HG03378 (cell line): Measurements from ENCODE around the gene PGAP1.

ENCODE experiments used
- ATAC-seq: cut with Tn5 transposase; IDR thresholded peaks from one replicate; pipeline ENCODE4 v1.9.1; 2021; ENCODE audit warnings: mild to moderate bottlenecking, moderate library complexity; ENCODE audit not compliant: unreplicated experiment

Gene PGAP1, protein sequence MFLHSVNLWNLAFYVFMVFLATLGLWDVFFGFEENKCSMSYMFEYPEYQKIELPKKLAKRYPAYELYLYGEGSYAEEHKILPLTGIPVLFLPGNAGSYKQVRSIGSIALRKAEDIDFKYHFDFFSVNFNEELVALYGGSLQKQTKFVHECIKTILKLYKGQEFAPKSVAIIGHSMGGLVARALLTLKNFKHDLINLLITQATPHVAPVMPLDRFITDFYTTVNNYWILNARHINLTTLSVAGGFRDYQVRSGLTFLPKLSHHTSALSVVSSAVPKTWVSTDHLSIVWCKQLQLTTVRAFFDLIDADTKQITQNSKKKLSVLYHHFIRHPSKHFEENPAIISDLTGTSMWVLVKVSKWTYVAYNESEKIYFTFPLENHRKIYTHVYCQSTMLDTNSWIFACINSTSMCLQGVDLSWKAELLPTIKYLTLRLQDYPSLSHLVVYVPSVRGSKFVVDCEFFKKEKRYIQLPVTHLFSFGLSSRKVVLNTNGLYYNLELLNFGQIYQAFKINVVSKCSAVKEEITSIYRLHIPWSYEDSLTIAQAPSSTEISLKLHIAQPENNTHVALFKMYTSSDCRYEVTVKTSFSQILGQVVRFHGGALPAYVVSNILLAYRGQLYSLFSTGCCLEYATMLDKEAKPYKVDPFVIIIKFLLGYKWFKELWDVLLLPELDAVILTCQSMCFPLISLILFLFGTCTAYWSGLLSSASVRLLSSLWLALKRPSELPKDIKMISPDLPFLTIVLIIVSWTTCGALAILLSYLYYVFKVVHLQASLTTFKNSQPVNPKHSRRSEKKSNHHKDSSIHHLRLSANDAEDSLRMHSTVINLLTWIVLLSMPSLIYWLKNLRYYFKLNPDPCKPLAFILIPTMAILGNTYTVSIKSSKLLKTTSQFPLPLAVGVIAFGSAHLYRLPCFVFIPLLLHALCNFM

GRCh38 chr2:196926562-196927375 lies at the start of gene PGAP1:
Gene PGAP1, minus strand, starts transcription at chr2:196926707. Its CDS starts 91 bp downstream, at chr2:196926616.
- ATAC-seq, result peak; percentile 59

DNA sequence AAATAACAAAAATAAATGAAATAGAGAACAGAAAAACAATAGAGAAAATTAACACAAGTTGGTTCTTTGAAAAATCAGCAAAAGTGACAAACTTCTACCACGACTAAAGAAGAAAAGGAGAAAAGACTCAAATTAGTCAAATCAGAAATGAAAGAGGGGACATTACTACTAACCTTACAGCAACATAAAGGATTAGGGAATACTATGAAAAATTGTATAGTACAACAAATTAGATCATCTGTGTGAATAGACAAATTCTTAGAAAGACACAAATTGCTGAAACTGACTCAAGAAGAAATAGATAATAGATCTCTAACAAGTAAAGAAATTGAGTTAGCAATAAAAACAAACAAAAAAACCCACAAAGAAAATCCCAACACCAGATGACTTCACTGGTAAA lies 48.5 kb upstream of the PGAP1 start:
- no peak for ATAC-seq

- no peak for ATAC-seq
Measured at GRCh38 chr2:196971574-196972279, 45.2 kb upstream of the PGAP1 start.

- ATAC-seq, result no peak
Measured at GRCh38 chr2:196970099-196970498, 43.6 kb upstream of the PGAP1 start.

- ATAC-seq, result no peak
Measured at GRCh38 chr2:196968516-196968915, 42.0 kb upstream of the PGAP1 start.

GRCh38 chr2:196967775-196968174 lies 41.3 kb upstream of the PGAP1 start:
- no peak for ATAC-seq

DNA sequence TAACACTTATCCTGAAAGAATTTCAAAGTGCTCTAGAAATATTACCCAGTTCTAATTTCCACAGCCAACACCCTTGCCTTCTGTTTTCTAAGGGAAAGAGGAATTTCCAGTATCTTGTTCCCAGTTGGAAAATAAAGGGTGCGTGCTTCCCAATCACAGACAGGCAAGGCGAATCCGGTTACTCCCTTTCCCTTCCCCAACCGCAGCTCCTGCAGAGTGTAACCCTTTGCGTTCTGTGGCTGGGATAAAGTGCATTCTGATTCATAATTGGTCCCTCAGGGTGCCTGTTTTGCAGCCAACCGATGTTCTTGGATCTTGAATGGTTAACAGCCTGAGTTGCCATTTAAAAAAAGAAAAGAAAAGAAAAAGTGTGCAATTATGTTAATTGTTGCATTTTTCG lies 40.6 kb upstream of the PGAP1 start:
- no peak for ATAC-seq

- ATAC-seq, result no peak
Measured at GRCh38 chr2:196966061-196966460, 39.6 kb upstream of the PGAP1 start.

DNA sequence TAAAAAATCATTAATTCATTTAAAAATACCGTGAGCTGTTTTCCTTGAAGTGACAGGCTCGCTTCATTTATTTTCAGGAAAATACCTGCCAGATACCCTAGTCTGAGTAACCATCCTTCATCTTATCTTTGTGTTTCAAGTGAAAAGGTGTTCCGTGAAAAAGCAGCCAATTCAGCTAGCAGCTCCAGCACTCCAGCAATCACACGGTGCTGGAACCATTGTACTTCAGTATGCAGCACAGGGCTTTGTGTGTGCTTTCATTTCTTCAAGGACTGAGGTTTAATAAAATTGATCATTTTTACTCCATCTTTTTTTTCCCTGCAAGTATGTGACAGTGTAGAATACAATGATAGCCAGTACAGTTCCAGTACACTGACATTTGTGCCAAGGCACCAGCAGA lies 39.1 kb upstream of the PGAP1 start:
- no peak for ATAC-seq

GRCh38 chr2:196963961-196964360 lies 37.5 kb upstream of the PGAP1 start:
- ATAC-seq, result no peak

GRCh38 chr2:196963043-196963442 lies 36.5 kb upstream of the PGAP1 start:
- no peak for ATAC-seq

GRCh38 chr2:196962325-196962724 lies 35.8 kb upstream of the PGAP1 start:
- ATAC-seq, result no peak

- peak; percentile 97 for ATAC-seq
Measured at GRCh38 chr2:196961889-196962288, 35.4 kb upstream of the PGAP1 start.

DNA sequence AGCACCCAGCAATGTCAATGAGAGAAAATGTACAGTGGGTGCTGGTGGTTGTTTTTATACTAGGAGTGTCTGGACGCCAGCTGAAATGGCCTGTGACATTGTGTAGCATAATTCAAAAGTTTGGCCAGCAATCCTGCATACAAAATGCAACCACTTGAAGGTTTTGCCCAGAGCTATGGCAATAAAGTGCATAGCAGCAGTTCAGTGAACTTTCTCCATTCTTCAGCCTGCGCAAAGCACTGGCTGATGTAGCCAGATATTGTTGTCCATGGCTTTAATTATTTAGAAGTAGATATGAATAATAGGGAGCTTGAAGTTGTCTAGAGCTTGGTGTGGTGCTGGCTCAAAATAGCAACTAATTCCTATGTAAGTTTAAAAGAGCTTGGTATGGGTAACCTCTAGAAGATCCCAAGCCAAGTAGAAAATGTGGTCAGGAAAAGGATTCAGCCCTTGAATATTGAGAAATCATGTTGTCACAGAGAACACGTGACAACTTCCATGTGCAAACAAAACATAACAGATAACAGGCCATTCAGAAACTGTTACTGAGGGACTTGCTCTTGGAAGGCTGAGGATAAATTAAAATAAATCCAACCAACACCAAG lies 33.3 kb upstream of the PGAP1 start:
- no peak for ATAC-seq

DNA sequence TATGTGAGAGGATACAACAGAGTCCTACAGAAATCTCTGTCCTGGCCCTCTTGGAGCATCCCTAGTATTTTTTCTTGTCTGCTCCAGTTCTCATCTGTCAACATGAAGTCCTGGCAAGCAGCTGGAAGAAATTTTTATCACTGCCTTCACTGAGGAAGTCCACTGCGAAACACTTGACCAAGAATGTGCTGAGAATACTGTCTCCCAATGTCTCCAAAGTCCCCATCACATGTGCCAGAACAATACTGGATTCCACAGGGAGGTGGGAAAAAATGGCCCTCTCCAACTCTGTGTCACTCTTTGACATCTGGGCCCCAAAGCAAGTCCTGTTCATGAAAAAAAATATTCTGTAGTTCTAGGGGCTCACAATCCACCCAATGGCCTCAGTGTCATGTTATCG lies 32.8 kb upstream of the PGAP1 start:
- ATAC-seq, result no peak

GRCh38 chr2:196957881-196958525 lies 31.5 kb upstream of the PGAP1 start:
- ATAC-seq, result no peak

DNA sequence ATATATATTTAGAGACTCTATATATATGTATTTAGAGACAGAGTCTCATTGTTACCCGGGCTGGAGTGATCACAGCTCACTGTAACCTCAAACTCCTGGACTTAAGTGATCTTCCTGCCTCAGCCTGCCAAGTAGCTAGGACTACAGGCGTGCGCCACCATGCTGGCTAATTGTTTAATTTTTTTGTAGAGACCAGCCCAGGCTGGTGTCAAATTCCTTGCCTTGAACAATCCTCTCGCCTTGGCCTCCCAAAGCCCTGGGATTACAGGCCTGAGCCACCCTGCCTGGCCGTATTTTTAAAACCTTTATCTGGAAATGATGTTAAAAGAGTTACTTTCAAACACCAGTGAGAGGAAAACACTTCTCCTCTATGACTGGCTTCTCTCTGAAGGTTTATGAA lies 30.9 kb upstream of the PGAP1 start:
- ATAC-seq, result no peak

DNA sequence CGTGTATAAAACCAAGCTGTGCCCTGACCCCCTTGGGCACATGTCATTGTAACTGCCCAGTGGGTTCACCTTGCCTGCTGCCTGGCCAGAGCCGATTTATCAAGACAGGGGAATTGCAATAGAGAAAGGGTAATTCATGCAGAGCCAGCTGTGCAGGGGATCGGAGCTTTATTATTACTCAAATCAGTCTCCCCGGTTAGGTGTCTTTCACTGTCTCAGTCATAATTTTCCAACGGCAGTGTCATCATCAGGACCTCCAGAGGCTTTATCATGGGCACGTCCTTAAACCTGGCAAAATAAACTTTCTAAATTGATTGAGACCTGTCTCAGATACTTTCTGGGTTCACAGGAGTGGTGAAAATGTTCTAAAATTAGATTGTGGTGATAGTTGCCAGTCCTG lies 29.6 kb upstream of the PGAP1 start:
- no peak for ATAC-seq

DNA sequence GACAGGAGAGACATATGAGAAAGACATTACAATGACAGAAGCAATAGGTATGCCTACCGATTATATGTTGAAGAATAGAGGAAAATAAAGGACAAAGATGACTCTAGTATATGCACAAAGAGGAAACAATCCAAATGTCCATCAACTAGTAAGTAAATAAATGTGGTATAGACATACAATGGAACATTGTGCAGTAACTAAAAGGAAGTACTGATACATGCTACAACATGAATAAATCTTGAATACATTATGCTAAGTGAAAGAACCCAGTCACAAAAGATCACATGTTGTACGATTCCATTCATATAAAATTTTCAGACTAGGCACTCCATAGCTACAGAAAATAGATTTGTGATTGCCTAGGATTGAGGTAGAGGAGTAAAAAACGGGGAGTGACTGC lies 28.5 kb upstream of the PGAP1 start:
- ATAC-seq, result no peak

- ATAC-seq, result no peak
Measured at GRCh38 chr2:196954001-196954400, 27.5 kb upstream of the PGAP1 start.
